H9 (cell line): ENCODE measurements around the gene AFF2. TPM values are rescaled to one million over a fixed set of nuclear protein-coding genes. Genes with fewer than 3 reads are reported as not detected.

ENCODE experiments used
- DNase-seq: peaks from one replicate; pipeline ENCODE4 v3.0.0-alpha.2; 2017
- H2AFZ ChIP-seq: one replicate; pipeline ENCODE4 v1.6.1; 2013; ENCODE audit warnings: mild to moderate bottlenecking, low read length, control low read depth, moderate library complexity
- H2AK5ac ChIP-seq: 2 replicates; pipeline ENCODE4 v1.6.1; 2013; ENCODE audit warnings: low read length, control low read depth, mixed read lengths; ENCODE audit not compliant: insufficient read length
- H2BK120ac ChIP-seq: one replicate; pipeline ENCODE4 v1.6.1; 2013; ENCODE audit warnings: low read depth, mild to moderate bottlenecking, low read length, control low read depth, inconsistent platforms; ENCODE audit not compliant: poor library complexity, severe bottlenecking
- H2BK12ac ChIP-seq: 2 replicates; pipeline ENCODE4 v1.6.1; 2013; ENCODE audit warnings: low read length, control low read depth, mixed read lengths, low read depth; ENCODE audit not compliant: insufficient read length
- H2BK15ac ChIP-seq: 2 replicates; pipeline ENCODE4 v1.6.1; 2013; ENCODE audit warnings: low read depth, low read length, control low read depth
- H2BK20ac ChIP-seq: one replicate; pipeline ENCODE4 v1.6.1; 2013; ENCODE audit warnings: low read depth, mild to moderate bottlenecking, low read length, control low read depth, inconsistent platforms; ENCODE audit not compliant: poor library complexity, severe bottlenecking
- H2BK5ac ChIP-seq: 2 replicates; pipeline ENCODE4 v1.6.1; 2013; ENCODE audit warnings: low read length, control low read depth, mixed read lengths; ENCODE audit not compliant: insufficient read length
- H3K14ac ChIP-seq: 2 replicates; pipeline ENCODE4 v1.6.1; 2013; ENCODE audit warnings: low read length, control low read depth; ENCODE audit not compliant: insufficient read depth
- H3K18ac ChIP-seq: 2 replicates; pipeline ENCODE4 v1.6.1; 2013; ENCODE audit warnings: low read depth, mild to moderate bottlenecking, mixed read lengths, low read length, control low read depth; ENCODE audit not compliant: insufficient read length
- H3K23ac ChIP-seq: 2 replicates; pipeline ENCODE4 v1.6.1; 2013; ENCODE audit warnings: low read length, control low read depth, mixed read lengths, low read depth; ENCODE audit not compliant: insufficient read length
- H3K23me2 ChIP-seq: 2 replicates; pipeline ENCODE4 v1.6.1; 2013; ENCODE audit warnings: low read depth, mild to moderate bottlenecking, mixed read lengths, low read length, control low read depth; ENCODE audit not compliant: insufficient read length, poor library complexity, severe bottlenecking
- H3K27ac ChIP-seq: 2 replicates; pipeline ENCODE4 v1.5.1; 2013; ENCODE audit warnings: low read length, control low read depth, mixed read lengths, low read depth; ENCODE audit not compliant: insufficient read length
- H3K27me3 ChIP-seq: 2 replicates; pipeline ENCODE4 v1.6.1; 2013; ENCODE audit warnings: low read length, control low read depth, inconsistent platforms; ENCODE audit not compliant: insufficient read depth
- H3K4ac ChIP-seq: 2 replicates; pipeline ENCODE4 v1.6.1; 2013; ENCODE audit warnings: low read depth, mild to moderate bottlenecking, control low read depth, inconsistent platforms, low read length, moderate library complexity
- H3K4me1 ChIP-seq: 2 replicates; pipeline ENCODE4 v1.6.1; 2013; ENCODE audit warnings: low read length, control low read depth, inconsistent platforms; ENCODE audit not compliant: insufficient read depth
- H3K4me2 ChIP-seq: 2 replicates; pipeline ENCODE4 v1.6.1; 2013; ENCODE audit warnings: low read length, control low read depth, mixed read lengths; ENCODE audit not compliant: insufficient read length, insufficient read depth
- H3K56ac ChIP-seq: 2 replicates; pipeline ENCODE4 v1.6.1; 2013; ENCODE audit warnings: low read depth, mild to moderate bottlenecking, mixed read lengths, low read length, control low read depth; ENCODE audit not compliant: insufficient read length
- H3K79me1 ChIP-seq: 2 replicates; pipeline ENCODE4 v1.6.1; 2013; ENCODE audit warnings: low read depth, mild to moderate bottlenecking, moderate library complexity, low read length, control low read depth, inconsistent platforms; ENCODE audit not compliant: insufficient read depth, poor library complexity, severe bottlenecking
- H3K79me2 ChIP-seq: 2 replicates; pipeline ENCODE4 v1.6.1; 2013; ENCODE audit warnings: low read length, control low read depth, inconsistent platforms; ENCODE audit not compliant: insufficient read depth
- H3K9ac ChIP-seq: 2 replicates; pipeline ENCODE4 v1.6.1; 2013; ENCODE audit warnings: low read length, control low read depth, mixed read lengths; ENCODE audit not compliant: insufficient read length; ENCODE audit errors: extremely low read depth
- H3K9me3 ChIP-seq: one replicate; pipeline ENCODE4 v1.6.1; 2013; ENCODE audit warnings: low read depth, low read length, inconsistent platforms; ENCODE audit not compliant: control insufficient read depth
- H3T11ph ChIP-seq: one replicate; pipeline ENCODE4 v1.6.1; 2013; ENCODE audit warnings: mild to moderate bottlenecking, low read length, control low read depth, inconsistent platforms
- H4K20me1 ChIP-seq: one replicate; pipeline ENCODE4 v1.6.1; 2013; ENCODE audit not compliant: control insufficient read depth, insufficient read length, insufficient read depth
- H4K5ac ChIP-seq: 2 replicates; pipeline ENCODE4 v1.6.1; 2013; ENCODE audit warnings: low read depth, mild to moderate bottlenecking, mixed read lengths, low read length, control low read depth; ENCODE audit not compliant: insufficient read length
- H4K8ac ChIP-seq: replicated peaks from 2 replicates; pipeline ENCODE4 v1.6.1; 2013; ENCODE audit warnings: low read length, control low read depth, mixed read lengths, low read depth; ENCODE audit not compliant: insufficient read length
- H4K91ac ChIP-seq: 2 replicates; pipeline ENCODE4 v1.6.1; 2013; ENCODE audit warnings: low read depth, mild to moderate bottlenecking, moderate library complexity, mixed read lengths, low read length, control low read depth; ENCODE audit not compliant: insufficient read length
- H3K27ac Mint-ChIP-seq, 3 experiments: 2 replicates in 2 of 3; 3 replicates in 1 of 3; pipeline ENCODE4 v1.8.0; 2020 to 2021; ENCODE audit warnings: mixed read lengths in 3 of 3, mild to moderate bottlenecking in 1 of 3, moderate library complexity in 1 of 3
- H3K27me3 Mint-ChIP-seq: 2 replicates; pipeline ENCODE4 v1.8.0; 2021; ENCODE audit warnings: low read depth, mild to moderate bottlenecking, moderate library complexity, mixed read lengths
- H3K36me3 Mint-ChIP-seq, 3 experiments: 2 replicates in 2 of 3; 3 replicates in 1 of 3; pipeline ENCODE4 v1.8.0; 2020 to 2021; ENCODE audit warnings: low read depth in 3 of 3, mixed read lengths in 3 of 3; ENCODE audit not compliant: insufficient read depth in 1 of 3
- H3K4me1 Mint-ChIP-seq, 2 experiments: 2 replicates each; pipeline ENCODE4 v1.8.0; 2020; ENCODE audit warnings: mixed read lengths in 2 of 2
- H3K4me3 Mint-ChIP-seq, 2 experiments: 2 replicates in 1 of 2; 3 replicates in 1 of 2; pipeline ENCODE4 v1.8.0; 2020 to 2021; ENCODE audit warnings: mild to moderate bottlenecking in 2 of 2, mixed read lengths in 2 of 2, moderate library complexity in 1 of 2
- H3K9me3 Mint-ChIP-seq, 2 experiments: 2 replicates in 1 of 2; 3 replicates in 1 of 2; pipeline ENCODE4 v1.8.0; 2020; ENCODE audit warnings: mild to moderate bottlenecking in 2 of 2, mixed read lengths in 2 of 2, moderate library complexity in 1 of 2
- CTCF ChIP-seq: fragments of 200-600 bp; sonication (generic); conservative IDR thresholded peaks from 3 replicates; pipeline ENCODE4 v1.8.0; 2021; ENCODE audit warnings: antibody characterized with exemption, mild to moderate bottlenecking
- WGBS: extraction: QIAGEN DNeasy Blood & Tissue Kit; methylation state at CpG from one replicate; pipeline ENCODE4 v1.1.7; 2013; ENCODE audit warnings: missing lambda C conversion rate, low lambda C conversion rate, mixed read lengths; ENCODE audit not compliant: insufficient read length; ENCODE audit errors: extremely low coverage; 5-methylcytosine and 5-hydroxymethylcytosine counted together
- total RNA-seq: library from RNA; stranded (reverse); gene quantifications from 2 replicates; pipeline ENCODE4 v1.2.1, GENCODE V29; 2021

AFF2 gene
- total RNA-seq, 1 experiment from 2014 or later: 14.6 TPM

- Mint-ChIP-seq H3K27me3 (no peaks in the 10 kb centered on the region; the same call in 1 of the 2 replicates), H3K36me3 (peaks cover 0 to 2% (median 0%) of the 10 kb centered on the region in 3 experiments; a peak in 3 of 7 replicates), H3K4me1 (no peaks in the 10 kb centered on the region), H3K4me3 (no peak overlapping the region), H3K9me3 (peaks cover 54 to 58% of the 10 kb centered on the region in 2 experiments), H3K27ac (no peak overlapping the region)
- Histone ChIP-seq H3K9me3 (peaks cover 30% of the 10 kb centered on the region), H3K23ac (no peak overlapping the region), H3K56ac (no peak overlapping the region), H2AK5ac (no peak overlapping the region), H3K27ac (no peak overlapping the region), H3K18ac (no peak overlapping the region), H4K20me1 (no peaks in the 10 kb centered on the region), H2BK5ac (no peak overlapping the region), H3K14ac (no peak overlapping the region), H2BK12ac (no peak overlapping the region), H4K91ac (no peak overlapping the region), H3T11ph (no peak overlapping the region), H2AFZ (no peak overlapping the region), H3K79me2 (no peaks in the 10 kb centered on the region), H3K4me1 (no peaks in the 10 kb centered on the region), H3K4ac (no peak overlapping the region), H2BK15ac (no peak overlapping the region), H4K8ac (no peak overlapping the region), H4K5ac (no peak overlapping the region), H3K9ac (no peak overlapping the region), H2BK20ac (no peak overlapping the region), H3K4me2 (no peak overlapping the region), H3K27me3 (no peaks in the 10 kb centered on the region), H3K23me2 (no peaks in the 10 kb centered on the region), H3K79me1 (no peaks in the 10 kb centered on the region), H2BK120ac (no peak overlapping the region)
- WGBS: no CpG with 5 or more reads among the region's 7 CpGs
- DNase-seq: no peak
- no peak for TF ChIP-seq CTCF
These were observed 254.7 kb downstream of the AFF2 start for GRCh38 chrX:148755111-148755510.
